Measurements from ENCODE around the gene MRPL28. TPM values are rescaled to one million over a fixed set of nuclear protein-coding genes. Genes with fewer than 3 reads are reported as not detected.

Gene MRPL28
- total RNA-seq, 1 experiment from 2014 or later: 91.2 TPM

DNA sequence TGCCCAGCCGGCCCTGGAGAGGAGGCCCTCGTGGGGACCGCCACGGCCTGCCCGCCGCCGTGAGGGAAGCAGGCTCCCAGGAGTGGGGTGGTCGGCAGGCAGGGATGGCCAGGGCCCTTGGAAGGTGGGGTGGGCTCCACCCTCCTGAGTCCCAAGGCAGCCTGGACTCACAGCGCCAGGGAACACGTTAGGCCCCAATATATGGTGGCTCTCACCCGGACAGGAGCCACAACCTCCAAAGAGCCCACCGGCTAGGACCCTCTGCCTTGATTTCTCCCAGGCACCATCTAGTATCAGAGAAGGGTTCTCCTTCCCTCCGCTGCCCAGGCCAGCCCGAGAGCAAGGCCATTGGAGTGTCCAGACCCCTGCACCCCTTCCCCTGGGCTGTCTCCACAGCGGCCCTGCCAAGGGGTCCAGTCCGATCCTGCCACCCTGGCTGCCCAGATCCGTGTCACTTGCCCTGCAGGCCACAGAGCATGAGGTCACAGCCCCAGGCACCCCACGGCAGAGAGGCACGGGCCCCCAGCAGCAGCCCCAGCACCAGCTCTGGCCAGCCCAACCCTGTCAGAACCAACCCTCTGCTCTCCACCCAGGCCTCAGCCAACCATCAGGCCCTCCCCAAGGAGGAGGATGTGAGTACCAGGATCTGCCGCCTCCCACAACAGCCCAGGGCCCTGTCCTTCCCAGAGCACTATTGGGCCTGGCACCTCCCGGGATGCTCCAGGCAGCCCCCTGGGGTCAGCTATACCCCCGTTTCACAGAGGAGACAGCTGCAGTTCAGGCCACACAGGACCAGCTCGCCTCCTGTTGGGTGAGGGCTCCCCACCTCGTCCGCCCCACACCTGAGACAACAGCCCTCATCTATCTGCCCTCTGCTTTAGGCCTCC, 16.7 kb downstream of the MRPL28 start:
- intact Hi-C loops (cut with micrococcal nuclease; ENCODE audit: unreplicated experiment): loop anchor here (5.0 kb wide), 1 partner anchor 126 kb away; the partner anchor contains the start of gene LUC7L
- no peaks in the 10 kb centered on the region for H3K36me3 Mint-ChIP-seq (ENCODE audit: insufficient read depth, unreplicated experiment)
- H3K4me3 Mint-ChIP-seq (ENCODE audit: unreplicated experiment): peak overlapping the region; percentile 66
- no peaks in the 10 kb centered on the region for H3K27me3 Mint-ChIP-seq (ENCODE audit: insufficient read depth, unreplicated experiment)
- H3K4me1 ChIP-seq: peaks cover 9% of the 10 kb centered on the region; the same call in 1 of the 2 replicates
- DNase-seq: no peak
- CTCF ChIA-PET: interaction anchor here (0.6 to 1.4 kb wide), 24 partner anchors 9 to 257 kb away, joined by 3 to 19 read pairs (median 4); partner anchors contain the start of genes LUC7L and MRPL28
- POLR2A ChIA-PET: interaction anchor here (0.5 to 2.1 kb wide), 14 partner anchors 8 to 1026 kb away, joined by 3 to 19 read pairs (median 4); partner anchors contain the start of genes LUC7L and MRPL28
- H3K4me1 Mint-ChIP-seq (ENCODE audit: low read depth, unreplicated experiment): no peaks in the 10 kb centered on the region
- no peaks in the 10 kb centered on the region for H3K27me3 ChIP-seq (replicated peaks; ENCODE audit: control insufficient read depth, insufficient read depth, low read length)
- TF ChIP-seq, protein P1, sequence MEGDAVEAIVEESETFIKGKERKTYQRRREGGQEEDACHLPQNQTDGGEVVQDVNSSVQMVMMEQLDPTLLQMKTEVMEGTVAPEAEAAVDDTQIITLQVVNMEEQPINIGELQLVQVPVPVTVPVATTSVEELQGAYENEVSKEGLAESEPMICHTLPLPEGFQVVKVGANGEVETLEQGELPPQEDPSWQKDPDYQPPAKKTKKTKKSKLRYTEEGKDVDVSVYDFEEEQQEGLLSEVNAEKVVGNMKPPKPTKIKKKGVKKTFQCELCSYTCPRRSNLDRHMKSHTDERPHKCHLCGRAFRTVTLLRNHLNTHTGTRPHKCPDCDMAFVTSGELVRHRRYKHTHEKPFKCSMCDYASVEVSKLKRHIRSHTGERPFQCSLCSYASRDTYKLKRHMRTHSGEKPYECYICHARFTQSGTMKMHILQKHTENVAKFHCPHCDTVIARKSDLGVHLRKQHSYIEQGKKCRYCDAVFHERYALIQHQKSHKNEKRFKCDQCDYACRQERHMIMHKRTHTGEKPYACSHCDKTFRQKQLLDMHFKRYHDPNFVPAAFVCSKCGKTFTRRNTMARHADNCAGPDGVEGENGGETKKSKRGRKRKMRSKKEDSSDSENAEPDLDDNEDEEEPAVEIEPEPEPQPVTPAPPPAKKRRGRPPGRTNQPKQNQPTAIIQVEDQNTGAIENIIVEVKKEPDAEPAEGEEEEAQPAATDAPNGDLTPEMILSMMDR (IDR thresholded peaks at IDR 0.05; ENCODE audit: insufficient read depth in 1 of 2, low read depth in 1 of 2, low read length in 1 of 2, severe bottlenecking in 1 of 2, unreplicated experiment in 1 of 2): no peak
- no TSS peak for BruUV-seq (replicated peaks)
- no peaks in the 10 kb centered on the region for H3K9me3 ChIP-seq
- no peaks in the 10 kb centered on the region for H3K9me3 Mint-ChIP-seq (ENCODE audit: unreplicated experiment)
- peaks cover 1% of the 10 kb centered on the region; the same call in 1 of the 2 replicates for H3K36me3 ChIP-seq (ENCODE audit: control insufficient read depth, insufficient read depth, low read length)
- no peak overlapping the region for H3K27ac Mint-ChIP-seq (ENCODE audit: unreplicated experiment)
- peak overlapping the region; percentile 56 for H3K4me3 ChIP-seq (ENCODE audit: low read depth, low read length)

DNA sequence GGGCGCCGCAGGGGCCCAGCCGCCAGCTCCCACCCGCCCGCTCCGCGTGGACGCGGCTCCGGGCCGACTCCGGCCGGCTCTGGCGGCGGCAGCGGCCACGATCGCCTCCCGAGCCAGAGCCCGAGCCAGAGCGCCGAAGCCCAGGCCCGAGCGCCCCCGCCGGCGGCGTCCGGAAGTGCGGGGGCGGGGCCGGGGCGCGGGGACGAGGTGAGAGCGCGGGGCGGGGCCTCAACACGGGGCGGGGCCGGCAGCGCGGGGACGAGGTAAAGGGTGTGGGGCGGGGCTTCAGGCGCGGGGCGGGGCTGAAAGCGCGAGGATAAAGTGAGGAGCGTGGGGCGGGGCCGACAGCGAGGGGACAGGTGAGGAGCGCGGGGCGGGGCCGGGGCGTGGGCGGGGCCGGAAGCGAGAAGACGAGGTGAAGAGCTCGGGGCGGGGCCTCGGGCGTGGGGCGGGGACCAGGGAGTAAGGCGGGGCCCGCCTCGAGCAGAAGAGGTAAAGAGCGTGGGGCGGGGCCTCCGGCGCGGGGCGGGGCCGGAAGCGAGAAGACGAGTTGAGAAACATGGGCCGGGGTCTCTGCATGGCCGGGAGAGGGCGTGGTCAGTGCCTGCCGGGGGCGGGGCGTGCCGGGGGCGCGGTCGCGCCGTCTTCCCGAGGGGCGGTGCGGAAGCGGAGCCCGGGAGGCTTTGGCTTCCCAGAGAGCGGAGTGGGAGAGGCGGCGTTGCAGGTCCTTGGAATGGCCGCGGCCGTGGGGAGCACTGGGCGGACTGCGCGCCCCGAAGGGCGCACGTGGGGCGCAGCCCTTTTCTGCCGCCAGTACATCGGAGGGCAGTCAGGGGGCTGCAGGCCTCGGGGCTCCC, 17.6 kb downstream of the MRPL28 start, which contains the start of gene AXIN1:
AXIN1 (minus strand) TSS at position 177 of the 857 bp plus-strand sequence. CDS start 5,698 bp downstream, outside the sequence.
- no peaks in the 10 kb centered on the region for H3K4me1 Mint-ChIP-seq (ENCODE audit: low read depth, unreplicated experiment)
- Histone ChIP-seq H3K36me3 (ENCODE audit: control insufficient read depth, insufficient read depth, low read length) (peaks cover 1% of the 10 kb centered on the region; the same call in 1 of the 2 replicates), H3K4me1 (peaks cover 9% of the 10 kb centered on the region; the same call in 1 of the 2 replicates), H3K9me3 (no peaks in the 10 kb centered on the region), H3K4me3 (ENCODE audit: low read depth, low read length) (peak within 1 kb of the TSS; percentile 66), H3K27me3 (replicated peaks; ENCODE audit: control insufficient read depth, insufficient read depth, low read length) (no peaks in the 10 kb centered on the region)
- no peaks in the 10 kb centered on the region for H3K9me3 Mint-ChIP-seq (ENCODE audit: unreplicated experiment)
- H3K4me3 Mint-ChIP-seq (ENCODE audit: unreplicated experiment): peak within 1 kb of the TSS; percentile 74
- intact Hi-C loops (cut with micrococcal nuclease; ENCODE audit: unreplicated experiment): loop anchor here (5.0 kb wide), 1 partner anchor 125 kb away; the partner anchor contains the start of gene LUC7L
- BruUV-seq (replicated peaks): no TSS peak
- DNase-seq: peak; percentile 99
- H3K27me3 Mint-ChIP-seq (ENCODE audit: insufficient read depth, unreplicated experiment): no peaks in the 10 kb centered on the region
- H3K36me3 Mint-ChIP-seq (ENCODE audit: insufficient read depth, unreplicated experiment): no peaks in the 10 kb centered on the region
- CTCF ChIA-PET: interaction anchor here (0.5 to 1.4 kb wide), 28 partner anchors 9 to 991 kb away, joined by 3 to 19 read pairs (median 4); partner anchors contain the start of genes LUC7L and MRPL28
- POLR2A ChIA-PET: interaction anchor here (0.5 to 2.1 kb wide), 17 partner anchors 9 to 1739 kb away, joined by 3 to 19 read pairs (median 4); partner anchors contain the start of genes LUC7L and MRPL28
- no peak within 1 kb of the TSS for H3K27ac Mint-ChIP-seq (ENCODE audit: unreplicated experiment)
- TF ChIP-seq, protein P1 (IDR thresholded peaks at IDR 0.05; ENCODE audit: insufficient read depth in 1 of 2, low read depth in 1 of 2, low read length in 1 of 2, severe bottlenecking in 1 of 2, unreplicated experiment in 1 of 2): peak; percentile 24 to 40
